Lower leg skin (tissue), 4 donors: ENCODE results near the gene HSPG2. TPM values are rescaled to one million over a fixed set of nuclear protein-coding genes. Genes with fewer than 3 reads are reported as not detected.

Experiments used
- DNase-seq, 2 donors: peaks; one replicate each; pipeline ENCODE4 v3.0.0-alpha.2; 2019; ENCODE audit warnings: low spot score in 2 of 2
- H3K4me3 ChIP-seq: fragments of 200-600 bp; sonication (generic); 2 replicates; pipeline ENCODE4 v1.5.1; 2017; ENCODE audit warnings: mild to moderate bottlenecking, low read depth; ENCODE audit not compliant: poor library complexity, severe bottlenecking
- POLR2A ChIP-seq, 2 donors: fragments of 450-650 bp; IDR thresholded peaks; one replicate each; pipeline ENCODE4 v1.6.1; 2016 to 2017; ENCODE audit warnings: antibody characterized with exemption in 2 of 2, mild to moderate bottlenecking in 1 of 2, moderate library complexity in 1 of 2
- WGBS, 2 donors: methylation state at CpG; one replicate each; pipeline ENCODE4 v1.1.5; 2018; 5-methylcytosine and 5-hydroxymethylcytosine counted together
- intact Hi-C: fragments of 100-400 bp; cut with DNase I; formaldehyde crosslinking; loops from one replicate; pipeline ENCODE4 v1.15.0; 2023; ENCODE audit warnings: low total_unique reads
- total RNA-seq, 4 donors: library from RNA; depleted of rRNA; stranded (reverse); fragments of >200 nt; gene quantifications; one replicate each; pipeline ENCODE4 v1.1.0, GENCODE V29; 2016
- TF ChIP-seq, protein P1 (sequence below), 3 donors: fragments of 450-650 bp; IDR thresholded peaks; one replicate each; pipeline ENCODE4 v1.5.1; 2016; ENCODE audit warnings: antibody characterized with exemption in 3 of 3, mild to moderate bottlenecking in 3 of 3, moderate library complexity in 2 of 3

Gene HSPG2
- total RNA-seq, 4 donors from 2014 or later, result 67.9 to 171 (median 99.6) TPM

DNA sequence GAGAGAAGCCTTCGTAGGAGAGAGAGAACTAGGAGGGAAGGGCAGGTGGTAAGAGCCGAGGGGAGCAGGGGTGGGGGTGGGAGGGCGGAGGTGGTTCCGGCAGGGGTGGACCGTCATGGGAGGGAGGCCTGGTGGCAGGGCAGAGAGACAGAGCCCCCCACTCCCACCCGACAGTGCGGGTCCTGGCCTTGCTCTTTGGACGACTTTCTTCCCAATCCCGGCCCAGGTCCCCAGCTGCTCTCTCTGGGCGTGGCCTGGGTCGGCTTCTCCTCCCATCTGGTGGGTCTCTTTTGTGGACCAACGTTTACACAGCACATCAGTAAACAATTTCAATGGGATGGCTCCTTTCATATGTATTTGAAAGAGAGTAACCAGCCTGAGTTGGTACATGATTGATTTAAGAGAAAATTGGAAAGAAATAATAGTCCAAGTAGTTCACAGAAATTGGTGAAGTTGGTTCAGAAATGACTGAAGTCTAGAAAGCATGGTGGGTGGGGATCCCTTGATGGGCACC lies 68.1 kb downstream of the HSPG2 start:
- WGBS, 2 donors, result 75 to 83% methylated on average over 12 of the region's 12 CpGs
- intact Hi-C loops, result no loop called here
- H3K4me3 ChIP-seq, result no peak overlapping the region
- DNase-seq, result no peak
- TF ChIP-seq POLR2A (IDR thresholded peaks at IDR 0.05), result no peak
- TF ChIP-seq, protein P1, sequence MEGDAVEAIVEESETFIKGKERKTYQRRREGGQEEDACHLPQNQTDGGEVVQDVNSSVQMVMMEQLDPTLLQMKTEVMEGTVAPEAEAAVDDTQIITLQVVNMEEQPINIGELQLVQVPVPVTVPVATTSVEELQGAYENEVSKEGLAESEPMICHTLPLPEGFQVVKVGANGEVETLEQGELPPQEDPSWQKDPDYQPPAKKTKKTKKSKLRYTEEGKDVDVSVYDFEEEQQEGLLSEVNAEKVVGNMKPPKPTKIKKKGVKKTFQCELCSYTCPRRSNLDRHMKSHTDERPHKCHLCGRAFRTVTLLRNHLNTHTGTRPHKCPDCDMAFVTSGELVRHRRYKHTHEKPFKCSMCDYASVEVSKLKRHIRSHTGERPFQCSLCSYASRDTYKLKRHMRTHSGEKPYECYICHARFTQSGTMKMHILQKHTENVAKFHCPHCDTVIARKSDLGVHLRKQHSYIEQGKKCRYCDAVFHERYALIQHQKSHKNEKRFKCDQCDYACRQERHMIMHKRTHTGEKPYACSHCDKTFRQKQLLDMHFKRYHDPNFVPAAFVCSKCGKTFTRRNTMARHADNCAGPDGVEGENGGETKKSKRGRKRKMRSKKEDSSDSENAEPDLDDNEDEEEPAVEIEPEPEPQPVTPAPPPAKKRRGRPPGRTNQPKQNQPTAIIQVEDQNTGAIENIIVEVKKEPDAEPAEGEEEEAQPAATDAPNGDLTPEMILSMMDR (IDR thresholded peaks at IDR 0.05), result no peak

- no peak overlapping the region for H3K4me3 ChIP-seq
- WGBS, 2 donors, result 92 to 94% methylated on average over 7 of the region's 7 CpGs
- TF ChIP-seq POLR2A (IDR thresholded peaks at IDR 0.05), result no peak
- DNase-seq, result no peak
- intact Hi-C loops, result no loop called here
These were observed 68.6 kb downstream of the HSPG2 start for GRCh38 chr1:21868482-21868881.

- intact Hi-C loops, result no loop called here
- DNase-seq, result no peak
- no peak for TF ChIP-seq POLR2A (IDR thresholded peaks at IDR 0.05)
- TF ChIP-seq, protein P1 (IDR thresholded peaks at IDR 0.05), result no peak
- 87 to 91% methylated on average over 5 of the region's 5 CpGs for WGBS, 2 donors
- H3K4me3 ChIP-seq, result no peak overlapping the region
These were observed 69.6 kb downstream of the HSPG2 start for GRCh38 chr1:21867451-21867996.

GRCh38 chr1:21866707-21867043 lies 70.4 kb downstream of the HSPG2 start:
- H3K4me3 ChIP-seq, result no peak overlapping the region
- 65 to 67% methylated on average over 1 of the region's 1 CpG for whole genome bisulfite sequencing, 2 donors
- TF ChIP-seq, protein P1 (IDR thresholded peaks at IDR 0.05), result no peak
- no peak for TF ChIP-seq POLR2A (IDR thresholded peaks at IDR 0.05)
- intact Hi-C loops, result no loop called here
- DNase-seq, result no peak

DNA sequence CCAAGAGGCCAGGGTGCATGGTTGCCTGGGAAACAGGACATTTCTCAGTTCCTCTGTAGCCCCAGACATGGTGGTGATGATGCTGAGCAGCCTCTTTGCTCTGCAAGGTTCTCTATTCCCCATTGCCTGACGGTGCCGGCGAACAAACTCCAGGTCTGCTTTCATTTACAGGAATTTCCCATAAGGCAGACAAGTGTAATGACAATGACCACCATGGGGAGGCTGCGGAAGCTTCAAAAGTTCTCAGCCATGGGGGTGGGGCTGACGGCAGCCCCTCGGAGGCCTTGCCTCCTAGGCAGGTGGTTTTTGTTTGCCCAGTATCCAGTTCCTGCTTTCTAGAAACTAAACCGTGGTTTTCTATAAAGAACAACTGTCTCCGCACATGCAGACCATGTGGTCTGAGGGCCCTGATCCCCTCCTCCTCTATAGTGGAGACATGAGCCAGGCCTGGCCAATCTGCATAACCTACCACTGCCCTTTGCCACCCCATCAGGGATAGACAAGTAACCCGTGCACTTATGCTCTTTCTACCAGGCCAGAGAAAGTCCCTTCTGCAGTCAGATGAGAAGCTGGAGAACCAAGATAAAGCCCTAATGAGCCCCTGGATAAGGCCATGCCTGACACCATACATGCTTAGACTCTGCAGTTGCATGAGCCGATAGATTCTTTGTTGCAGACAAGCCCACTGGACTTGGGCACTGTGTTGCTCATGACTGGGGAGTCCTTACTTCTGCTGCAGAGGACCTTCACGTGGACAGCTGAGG lies 71.0 kb downstream of the HSPG2 start:
- no peak for TF ChIP-seq POLR2A (IDR thresholded peaks at IDR 0.05)
- TF ChIP-seq, protein P1 (IDR thresholded peaks at IDR 0.05), result no peak
- H3K4me3 ChIP-seq, result no peak overlapping the region
- intact Hi-C loops, result no loop called here
- 76 to 84% methylated on average over 11 of the region's 11 CpGs for WGBS, 2 donors
- DNase-seq, result no peak

GRCh38 chr1:21865609-21865942 lies 71.5 kb downstream of the HSPG2 start:
- 89 to 91% methylated on average over 4 to 7 of the region's 7 CpGs for WGBS, 2 donors
- no peak for DNase-seq
- TF ChIP-seq POLR2A (IDR thresholded peaks at IDR 0.05), result no peak
- TF ChIP-seq, protein P1 (IDR thresholded peaks at IDR 0.05), result no peak
- intact Hi-C loops, result no loop called here
- no peak overlapping the region for H3K4me3 ChIP-seq
